DMS79 (cell line): ENCODE data around the gene GRWD1.
A peak's percentile ranks its signal among the peaks of the same experiment; 100 is the strongest.

ENCODE experiments used
- DNase-seq: peaks from one replicate; lab custom pipeline; 2025; lab: John Stamatoyannopoulos, UW

Gene GRWD1

DNA sequence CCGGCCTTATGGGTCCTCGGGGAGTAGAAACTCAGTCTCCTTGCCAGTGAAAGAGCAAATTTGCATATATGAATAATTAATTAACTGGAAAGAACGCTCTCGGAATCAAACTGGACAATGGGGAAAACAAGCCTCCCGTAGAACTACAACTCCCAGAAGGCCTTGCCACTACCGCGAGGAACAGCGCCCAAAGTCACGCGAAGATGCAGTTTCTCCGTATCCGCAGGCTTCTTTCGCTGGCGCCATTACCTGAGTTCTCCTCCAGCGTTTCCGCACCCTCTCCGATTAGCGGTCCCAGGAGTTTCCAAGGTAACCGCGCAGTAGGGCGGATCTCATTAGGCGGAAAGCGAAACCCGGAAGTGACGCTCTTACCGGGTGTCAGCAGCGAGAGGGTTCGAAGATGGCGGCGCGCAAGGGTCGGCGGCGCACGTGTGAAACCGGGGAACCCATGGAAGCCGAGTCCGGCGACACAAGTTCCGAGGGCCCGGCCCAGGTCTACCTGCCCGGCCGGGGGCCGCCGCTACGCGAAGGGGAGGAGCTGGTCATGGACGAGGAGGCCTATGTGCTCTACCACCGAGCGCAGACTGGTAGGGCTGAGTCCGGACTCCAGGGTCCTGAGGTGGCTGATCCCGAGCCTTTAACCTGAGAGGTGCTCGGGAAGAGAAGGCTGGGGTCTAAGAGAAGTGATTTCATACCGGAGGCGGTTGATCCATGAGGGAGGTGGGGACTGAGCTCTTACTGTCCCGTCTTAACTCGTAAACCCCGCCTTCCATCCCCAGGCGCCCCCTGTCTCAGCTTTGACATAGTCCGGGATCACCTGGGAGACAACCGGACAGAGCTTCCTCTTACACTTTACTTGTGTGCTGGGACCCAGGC is at the start of gene GRWD1:
Gene GRWD1 (plus strand): TSS at position 378 of the 876 bp plus-strand sequence. CDS start 23 bp downstream, at position 401.
- DNase-seq, result peak; percentile 98

DNA sequence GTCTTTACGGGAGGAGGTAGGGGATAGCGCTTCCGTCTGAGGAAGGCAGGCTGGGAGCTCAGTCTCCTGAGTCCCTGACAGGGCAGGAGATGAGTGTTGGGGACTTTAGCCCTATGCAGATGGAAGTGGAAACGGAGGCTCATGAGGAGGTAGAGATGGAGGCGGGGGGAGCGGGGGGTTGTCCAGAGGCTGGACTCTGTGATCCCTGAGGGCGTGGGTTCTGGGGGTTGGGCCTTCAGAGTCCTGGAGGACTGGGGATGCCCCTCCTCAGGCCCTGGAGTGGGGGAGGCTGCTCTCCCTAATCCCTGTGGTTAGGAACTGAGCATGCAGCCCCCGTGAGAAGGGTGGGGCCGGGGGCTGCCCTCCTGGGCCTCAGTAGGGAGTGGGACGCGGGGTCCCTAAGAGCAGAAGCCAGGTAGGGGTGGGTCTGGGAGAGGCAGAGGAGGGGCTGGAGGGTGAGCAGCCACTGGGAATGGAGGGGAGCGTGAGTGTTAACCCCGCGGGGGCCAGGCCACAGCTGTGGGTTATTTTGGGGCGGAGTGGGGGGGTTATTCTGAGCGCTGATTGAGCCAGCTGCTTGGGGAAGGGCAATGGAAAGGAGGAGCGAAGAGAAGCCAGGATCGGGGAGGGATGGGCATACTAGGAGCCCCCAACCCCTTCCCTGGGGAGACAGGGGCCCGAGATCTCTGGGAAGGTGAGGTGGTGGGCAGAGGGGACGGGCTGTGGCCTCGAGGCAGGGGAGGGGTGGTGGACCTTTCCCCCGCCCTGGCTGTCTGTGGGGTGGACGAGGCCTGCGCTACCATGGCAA is 49.6 kb upstream of the GRWD1 start:
- DNase-seq, result no peak

DNA sequence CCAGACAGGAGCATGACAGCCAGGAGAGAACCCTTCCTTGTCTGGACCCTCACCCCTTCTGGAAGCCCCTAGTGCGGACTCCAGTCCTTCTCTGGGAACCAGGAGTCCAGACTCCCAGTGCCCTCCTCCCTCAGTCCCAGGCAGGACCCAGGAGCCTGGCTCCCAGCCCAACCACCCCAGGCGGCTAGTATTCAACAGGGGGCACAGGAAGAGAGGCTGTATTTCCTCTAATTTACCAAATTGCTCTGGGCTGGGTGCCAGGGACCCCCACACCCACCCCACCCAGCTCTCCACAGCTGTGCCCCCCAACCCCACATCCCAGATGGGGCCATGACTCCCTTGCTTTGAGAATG is 49.0 kb upstream of the GRWD1 start:
- DNase-seq, result no peak

DNA sequence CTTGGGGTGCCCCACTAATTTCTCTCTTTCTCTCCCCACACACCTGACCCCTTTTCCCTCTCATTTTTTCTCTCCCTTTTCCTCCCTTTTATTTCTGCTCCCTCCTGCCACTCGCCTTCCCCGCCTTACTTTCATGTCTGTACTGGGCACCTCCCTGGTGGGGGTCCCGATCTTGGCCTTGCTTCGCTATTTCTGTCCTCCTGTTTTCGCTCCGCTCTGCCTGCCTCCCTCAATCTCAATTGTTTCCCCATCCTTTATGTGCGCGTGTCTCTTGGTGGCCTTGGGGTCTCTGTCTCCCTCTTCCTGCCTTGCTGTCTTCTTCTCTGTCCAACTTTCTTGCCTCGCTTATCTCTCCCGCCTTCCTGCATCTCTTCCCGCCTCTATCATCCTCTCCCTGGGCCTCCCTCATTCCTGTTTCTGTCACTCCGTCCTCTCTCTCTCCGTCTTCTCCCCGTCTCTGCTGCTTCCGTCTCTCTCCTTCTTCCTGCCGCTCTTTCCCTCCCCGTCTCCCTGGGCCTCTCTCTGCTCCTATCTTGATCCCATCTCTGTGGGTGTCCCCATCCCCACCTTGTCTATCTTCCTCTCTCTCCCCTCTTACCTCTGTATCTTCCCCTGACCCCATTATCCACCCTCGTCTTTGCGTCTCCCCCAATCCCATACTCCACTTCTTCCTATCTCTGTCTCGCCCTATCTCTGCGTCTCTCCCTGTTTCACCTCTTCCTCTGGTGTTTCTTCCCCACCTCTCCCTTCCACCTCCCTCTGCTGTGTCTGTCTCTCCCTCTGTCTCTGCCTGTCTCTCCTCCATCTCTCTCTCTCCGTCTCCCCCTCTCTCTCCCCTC is 48.3 kb upstream of the GRWD1 start:
- DNase-seq, result no peak

DNA sequence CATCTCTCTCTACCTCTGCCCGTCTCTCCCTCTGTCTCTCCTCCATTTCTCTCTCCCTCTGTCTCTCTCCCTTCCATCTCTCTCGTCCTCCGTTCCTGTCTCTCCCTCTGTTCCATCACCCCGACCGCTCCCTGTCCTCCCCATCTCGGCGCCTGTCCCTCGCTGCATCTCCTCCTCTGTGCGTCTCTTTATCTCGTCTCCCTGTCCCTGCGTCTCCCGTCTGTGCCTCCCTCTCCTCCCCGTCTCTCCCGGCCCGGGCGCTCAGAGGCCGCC is 47.7 kb upstream of the GRWD1 start:
- no peak for DNase-seq

DNA sequence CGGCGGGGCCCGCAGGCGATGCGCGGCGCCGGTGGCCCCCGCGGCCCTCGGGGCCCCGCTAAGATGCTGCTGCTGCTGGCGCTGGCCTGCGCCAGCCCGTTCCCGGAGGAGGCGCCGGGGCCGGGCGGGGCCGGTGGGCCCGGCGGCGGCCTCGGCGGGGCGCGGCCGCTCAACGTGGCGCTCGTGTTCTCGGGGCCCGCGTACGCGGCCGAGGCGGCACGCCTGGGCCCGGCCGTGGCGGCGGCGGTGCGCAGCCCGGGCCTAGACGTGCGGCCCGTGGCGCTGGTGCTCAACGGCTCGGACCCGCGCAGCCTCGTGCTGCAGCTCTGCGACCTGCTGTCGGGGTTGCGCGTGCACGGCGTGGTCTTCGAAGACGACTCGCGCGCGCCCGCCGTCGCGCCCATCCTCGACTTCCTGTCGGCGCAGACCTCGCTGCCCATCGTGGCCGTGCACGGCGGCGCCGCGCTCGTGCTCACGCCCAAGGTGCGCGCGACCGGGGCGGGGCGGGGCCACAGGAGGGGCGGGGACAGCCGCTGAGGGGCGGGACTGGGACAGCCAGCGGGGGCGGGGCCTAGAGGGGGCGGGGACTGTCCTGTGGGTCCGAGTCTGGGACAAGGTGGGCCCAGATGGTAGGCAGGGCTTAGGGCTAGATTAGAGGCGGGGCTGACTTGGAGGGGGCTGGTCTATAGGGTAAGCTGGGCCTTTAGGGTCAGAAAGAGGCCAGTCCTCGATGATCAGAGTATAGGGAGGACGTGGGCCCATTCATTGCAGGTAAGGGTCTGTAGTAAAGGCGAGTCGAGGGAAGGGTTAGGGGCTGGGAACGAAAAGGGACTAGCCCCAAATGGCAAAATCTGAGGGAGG is 47.2 kb upstream of the GRWD1 start:
- DNase-seq, result peak; percentile 32

DNA sequence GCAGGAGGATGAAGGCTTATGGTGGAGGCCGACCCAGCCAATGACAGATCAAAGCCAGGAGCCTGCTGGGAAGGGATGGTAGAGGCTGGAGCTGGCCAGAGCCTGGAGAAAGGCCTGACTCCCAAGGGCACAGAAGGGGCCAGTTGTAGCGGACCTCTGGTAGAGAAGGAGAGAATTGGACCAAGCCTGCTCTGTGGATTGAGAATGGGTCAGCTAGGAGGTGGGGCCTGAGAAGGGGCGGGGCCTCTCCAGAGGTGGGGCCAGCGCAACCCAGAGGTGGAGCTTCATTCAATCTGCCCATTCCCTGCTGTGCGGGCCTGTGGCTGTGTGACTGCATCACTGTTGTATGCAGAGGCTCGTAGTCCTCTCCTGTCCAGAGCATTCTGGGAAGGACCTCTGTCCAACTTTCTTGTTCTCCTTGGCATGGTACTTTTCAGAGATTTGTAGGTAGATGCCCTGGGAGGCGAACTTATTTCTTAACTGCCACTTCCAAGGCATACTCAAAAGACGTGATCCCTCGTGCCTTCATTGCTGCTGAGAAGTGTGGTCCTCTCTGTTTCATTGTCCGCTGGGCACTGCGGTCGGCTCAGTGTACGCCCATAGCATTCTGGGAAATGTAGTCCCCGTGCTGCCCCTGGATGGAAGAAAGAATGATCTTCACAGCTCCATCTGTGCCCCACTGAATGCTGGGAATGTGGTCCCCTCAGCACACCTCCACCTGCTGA is 45.6 kb upstream of the GRWD1 start:
- no peak for DNase-seq

DNA sequence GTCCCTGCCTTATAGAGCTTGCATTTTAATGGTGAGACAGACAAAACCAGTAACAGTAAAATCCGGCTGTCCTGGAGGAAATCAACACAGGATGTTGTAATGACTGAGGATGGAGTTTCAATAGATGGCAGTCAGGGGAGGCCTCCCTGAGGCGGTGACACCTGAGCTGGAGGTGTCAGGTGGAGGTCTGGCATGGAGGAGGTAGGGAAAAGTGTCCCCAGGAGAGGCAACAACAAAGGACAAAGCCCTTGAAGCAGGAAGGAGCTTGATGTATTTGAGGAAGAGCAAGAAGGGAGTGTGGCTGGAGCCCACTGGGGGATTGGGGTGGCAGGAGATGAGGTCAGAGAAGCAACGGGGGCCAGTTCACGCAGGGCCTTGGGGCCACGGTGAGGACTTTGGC is 44.5 kb upstream of the GRWD1 start:
- DNase-seq, result no peak

DNA sequence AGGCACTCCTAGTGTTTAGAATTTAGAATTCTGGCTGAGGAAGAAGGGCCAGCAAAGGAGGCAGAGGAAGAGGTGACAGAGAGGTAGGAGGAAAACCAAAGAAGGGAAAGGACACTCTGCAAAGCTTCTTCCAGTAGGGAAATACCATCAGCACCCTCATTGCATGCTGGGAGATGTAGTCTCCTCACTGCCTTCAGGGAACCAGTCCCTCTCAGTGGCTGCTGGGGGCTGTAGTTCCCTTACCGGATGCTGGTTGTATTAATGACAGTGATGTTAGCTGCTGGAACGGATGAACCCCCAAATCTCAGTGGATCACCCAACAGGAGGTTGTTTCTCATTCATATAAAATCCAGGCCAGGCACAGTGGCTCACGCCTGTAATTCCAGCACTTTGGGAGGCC is 42.2 kb upstream of the GRWD1 start:
- DNase-seq, result no peak

DNA sequence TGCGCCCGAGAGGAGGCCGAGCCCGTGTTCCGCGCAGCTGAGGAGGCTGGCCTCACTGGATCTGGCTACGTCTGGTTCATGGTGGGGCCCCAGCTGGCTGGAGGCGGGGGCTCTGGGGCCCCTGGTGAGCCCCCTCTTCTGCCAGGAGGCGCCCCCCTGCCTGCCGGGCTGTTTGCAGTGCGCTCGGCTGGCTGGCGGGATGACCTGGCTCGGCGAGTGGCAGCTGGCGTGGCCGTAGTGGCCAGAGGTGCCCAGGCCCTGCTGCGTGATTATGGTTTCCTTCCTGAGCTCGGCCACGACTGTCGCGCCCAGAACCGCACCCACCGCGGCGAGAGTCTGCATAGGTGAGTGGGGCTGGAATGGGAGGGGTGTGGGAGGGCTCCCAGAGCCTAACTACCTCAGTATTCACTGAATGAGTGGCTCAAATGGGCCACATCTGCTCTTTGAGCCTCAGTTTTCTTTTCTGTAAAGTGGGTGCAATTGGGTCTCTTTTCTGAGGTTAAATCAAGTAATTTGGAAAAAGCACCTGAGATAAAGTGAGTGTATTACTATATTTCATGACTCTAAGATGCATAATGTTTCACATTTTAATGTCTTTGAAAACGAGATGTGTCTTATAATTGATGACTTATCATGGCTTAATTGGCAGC is 40.6 kb upstream of the GRWD1 start:
- no peak for DNase-seq

DNA sequence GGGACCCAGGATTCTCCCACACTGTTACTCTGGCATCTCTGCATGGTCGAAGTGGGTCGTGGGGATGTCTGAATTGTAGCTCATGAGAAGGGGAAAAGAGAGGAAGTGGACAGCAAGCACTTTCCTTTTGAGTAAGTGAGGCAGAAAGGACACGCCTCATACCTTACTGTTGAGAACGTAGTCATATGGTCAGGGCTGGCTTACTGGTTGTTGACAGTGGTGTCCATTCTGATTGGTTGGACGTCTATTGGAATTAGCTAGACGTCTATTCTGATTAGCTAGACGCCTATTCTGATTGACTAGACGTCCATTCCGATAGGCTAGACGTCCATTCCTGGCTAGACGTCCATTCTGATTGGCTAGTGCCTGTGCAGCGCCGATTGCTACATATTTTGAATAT is 39.9 kb upstream of the GRWD1 start:
- no peak for DNase-seq

DNA sequence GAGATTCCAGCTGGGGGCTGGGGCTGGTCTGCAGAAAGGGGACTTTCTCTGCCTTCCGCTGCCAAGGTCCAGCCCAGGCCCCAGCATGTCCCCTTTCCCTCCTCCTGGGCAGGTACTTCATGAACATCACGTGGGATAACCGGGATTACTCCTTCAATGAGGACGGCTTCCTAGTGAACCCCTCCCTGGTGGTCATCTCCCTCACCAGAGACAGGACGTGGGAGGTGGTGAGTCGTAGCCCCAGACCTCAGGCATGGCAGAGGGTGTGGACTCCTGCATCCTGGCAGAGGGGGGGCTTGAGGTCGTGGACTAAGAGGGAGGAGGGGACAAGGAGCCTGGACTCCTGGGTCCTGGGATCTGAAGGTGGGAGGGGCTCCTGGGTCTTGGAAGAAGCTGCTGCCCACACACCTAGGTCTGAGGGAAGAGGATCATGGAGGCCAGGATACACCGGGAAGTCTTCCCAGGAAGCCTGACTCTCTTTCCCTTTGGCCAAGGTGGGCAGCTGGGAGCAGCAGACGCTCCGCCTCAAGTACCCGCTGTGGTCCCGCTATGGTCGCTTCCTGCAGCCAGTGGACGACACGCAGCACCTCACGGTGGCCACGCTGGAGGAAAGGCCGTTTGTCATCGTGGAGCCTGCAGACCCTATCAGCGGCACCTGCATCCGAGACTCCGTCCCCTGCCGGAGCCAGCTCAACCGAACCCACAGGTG is 31.8 kb upstream of the GRWD1 start:
- no peak for DNase-seq

DNA sequence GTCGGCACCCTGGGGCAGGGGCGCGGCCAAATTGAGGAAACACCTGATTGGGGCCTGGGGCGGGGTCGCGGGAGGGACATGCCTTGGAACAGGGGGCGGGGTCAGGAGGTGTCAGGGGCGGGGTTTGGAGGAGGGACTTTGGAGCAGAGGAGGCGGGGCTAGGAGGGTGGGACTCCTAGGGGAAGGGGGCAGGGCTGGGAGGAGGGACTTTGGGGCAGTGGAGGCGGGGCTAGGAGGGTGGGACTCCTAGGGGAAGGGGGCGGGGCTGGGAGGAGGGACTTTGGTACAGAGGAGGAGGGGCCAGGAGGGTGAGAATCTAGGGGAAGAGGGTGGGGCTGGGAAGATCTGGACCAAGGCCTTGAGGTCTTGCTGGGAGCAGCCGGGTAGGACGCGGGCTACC is 30.4 kb upstream of the GRWD1 start:
- no peak for DNase-seq

DNA sequence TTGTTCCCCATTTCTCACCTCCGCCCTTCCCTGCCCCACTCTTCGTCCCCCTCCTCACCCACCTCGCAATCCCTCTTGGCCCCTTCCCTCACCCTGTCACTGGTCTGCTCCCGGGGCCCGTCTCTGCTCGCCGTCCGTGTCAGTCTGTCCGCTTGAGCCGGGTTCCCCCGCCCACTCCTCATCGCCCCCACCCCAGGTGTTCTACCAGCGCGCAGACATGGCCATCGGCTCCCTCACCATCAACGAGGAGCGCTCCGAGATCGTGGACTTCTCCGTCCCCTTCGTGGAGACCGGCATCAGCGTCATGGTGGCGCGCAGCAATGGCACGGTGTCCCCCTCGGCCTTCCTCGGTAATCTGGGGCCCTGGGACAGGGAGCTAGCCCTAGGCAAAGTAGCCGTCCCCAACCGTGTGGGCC is 30.0 kb upstream of the GRWD1 start:
- no peak for DNase-seq

DNA sequence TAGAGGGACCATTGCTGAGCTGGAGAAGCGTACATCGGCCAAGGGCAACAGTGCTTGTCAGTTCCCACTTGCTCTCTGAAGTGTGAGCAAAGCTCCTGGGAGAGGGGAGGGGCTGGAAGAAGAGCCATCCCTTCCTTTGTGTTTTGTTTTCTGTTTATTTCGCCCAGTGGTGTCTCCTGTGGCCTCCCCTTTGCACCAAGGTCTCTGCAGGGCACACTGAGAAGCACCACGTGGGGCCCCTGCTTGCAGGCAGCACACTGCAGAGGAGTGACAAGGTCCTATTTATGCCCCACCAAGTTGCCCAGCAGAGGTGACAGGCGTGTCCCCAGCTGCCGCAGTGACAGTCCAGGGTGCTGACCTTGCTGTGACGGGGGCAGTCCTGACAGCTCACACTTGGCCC is 28.4 kb upstream of the GRWD1 start:
- DNase-seq, result no peak

DNA sequence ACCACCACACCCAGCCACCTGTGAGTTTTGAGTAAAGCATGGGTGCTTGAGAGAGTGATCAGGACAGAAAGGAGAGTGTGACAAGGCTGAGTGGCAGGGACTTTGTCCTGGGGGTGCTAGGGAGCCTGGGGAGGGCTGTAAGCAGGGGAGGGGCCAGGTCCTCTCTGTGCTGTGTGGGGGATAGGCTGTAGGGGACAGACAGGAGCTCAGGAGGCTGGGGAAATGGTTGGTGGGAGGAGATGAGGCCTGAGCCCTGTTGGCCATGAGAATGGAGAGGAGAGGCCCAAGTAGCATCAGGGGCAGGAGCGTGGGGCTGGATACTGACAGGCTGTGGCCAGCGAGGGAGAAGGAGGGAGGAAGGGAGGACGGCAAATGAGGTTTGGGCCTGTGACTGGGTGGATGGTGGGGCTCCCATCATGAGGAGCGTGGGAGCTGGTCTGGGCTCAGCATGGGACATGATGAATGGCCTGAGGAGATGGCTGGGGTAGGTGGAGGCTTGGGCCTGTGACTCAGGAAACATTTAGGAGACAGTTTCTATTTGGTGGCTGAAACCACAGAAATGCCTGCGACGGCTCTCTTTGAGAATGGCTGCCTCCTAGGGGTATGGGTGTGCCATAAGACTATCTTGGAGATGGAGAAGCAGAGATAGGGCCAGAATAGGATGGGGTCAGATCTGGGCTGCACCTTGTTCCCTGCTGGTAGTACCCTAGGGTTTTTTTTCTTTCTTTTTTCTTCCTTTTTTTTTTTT is 27.3 kb upstream of the GRWD1 start:
- DNase-seq, result no peak

DNA sequence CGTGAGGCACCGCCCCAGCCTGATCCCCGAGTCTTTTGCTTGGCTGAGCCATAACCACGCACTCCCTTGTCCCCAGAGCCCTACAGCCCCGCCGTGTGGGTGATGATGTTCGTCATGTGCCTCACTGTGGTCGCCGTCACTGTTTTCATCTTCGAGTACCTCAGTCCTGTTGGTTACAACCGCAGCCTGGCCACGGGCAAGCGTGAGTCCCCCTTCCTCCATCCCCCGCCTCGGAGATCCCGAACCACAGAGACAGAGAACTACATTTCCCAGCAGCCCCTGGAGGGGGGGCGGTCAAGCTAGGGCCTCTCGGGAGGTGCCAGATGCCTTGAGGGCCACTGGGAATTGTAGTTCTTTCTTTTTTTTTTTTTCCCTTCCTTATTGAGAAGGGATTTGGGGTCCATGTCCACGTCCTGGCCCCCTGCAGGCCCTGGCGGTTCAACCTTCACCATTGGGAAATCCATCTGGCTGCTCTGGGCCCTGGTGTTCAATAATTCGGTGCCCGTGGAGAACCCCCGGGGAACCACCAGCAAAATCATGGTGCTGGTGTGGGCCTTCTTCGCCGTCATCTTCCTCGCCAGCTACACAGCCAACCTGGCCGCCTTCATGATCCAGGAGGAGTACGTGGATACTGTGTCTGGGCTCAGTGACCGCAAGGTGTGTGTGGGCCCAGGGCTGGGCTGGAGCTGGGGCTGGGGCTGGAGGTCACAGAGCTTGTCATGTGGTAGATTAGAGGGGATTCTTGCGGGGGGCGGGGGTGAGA is 26.4 kb upstream of the GRWD1 start:
- DNase-seq, result no peak

DNA sequence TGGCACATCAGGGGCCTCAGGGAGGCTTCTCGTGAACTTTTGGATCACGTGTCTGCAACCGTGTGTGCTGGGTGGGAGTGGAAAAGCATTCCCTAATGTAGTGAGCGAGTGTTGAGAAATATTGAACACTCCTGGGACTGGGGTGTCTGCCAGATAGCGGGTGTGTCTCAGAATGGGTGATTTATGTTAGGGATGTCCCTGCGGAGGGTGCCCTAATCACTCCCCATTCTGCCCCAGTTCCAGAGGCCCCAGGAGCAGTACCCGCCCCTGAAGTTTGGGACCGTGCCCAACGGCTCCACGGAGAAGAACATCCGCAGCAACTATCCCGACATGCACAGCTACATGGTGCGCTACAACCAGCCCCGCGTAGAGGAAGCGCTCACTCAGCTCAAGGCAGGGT is 24.2 kb upstream of the GRWD1 start:
- no peak for DNase-seq
